AG04450 (cell line): Measurements from ENCODE around the gene CPNE8. TPM values are rescaled to one million over a fixed set of nuclear protein-coding genes. Genes with fewer than 3 reads are reported as not detected.

ENCODE experiments used
- CTCF ChIA-PET: fragments of 300-600, 350-600 bp; formaldehyde crosslinking; extraction: SDS; loops from one replicate; lab custom pipeline; 2022; ENCODE audit warnings: antibody characterized with exemption, inconsistent platforms; lab: Charles Lee
- POLR2A ChIA-PET: fragments of 350-600 bp; formaldehyde crosslinking; extraction: SDS; loops from one replicate; lab custom pipeline; 2021; ENCODE audit warnings: antibody characterized with exemption, inconsistent platforms; lab: Yijun Ruan, JAX
- DNase-seq: peaks from one replicate; pipeline ENCODE4 v3.0.0-alpha.2; 2011; ENCODE audit warnings: low read depth, low spot score
- H3K27ac ChIP-seq: one replicate; pipeline ENCODE4 v1.5.1; 2012; ENCODE audit warnings: low read depth, low read length, control low read depth
- H3K27me3 ChIP-seq: one replicate; pipeline ENCODE4 v1.6.0; 2012; ENCODE audit warnings: low read length; ENCODE audit not compliant: control insufficient read depth, insufficient read depth
- H3K4me3 ChIP-seq: 2 replicates; pipeline ENCODE4 v1.5.1; 2011; ENCODE audit warnings: mild to moderate bottlenecking, low read depth, low read length, control low read depth
- H3K9me3 ChIP-seq: 2 replicates; pipeline ENCODE4 v1.5.1; 2012; ENCODE audit warnings: low read length; ENCODE audit not compliant: control insufficient read depth, insufficient read depth
- CTCF ChIP-seq: IDR thresholded peaks from 2 replicates; pipeline ENCODE4 v1.5.1; 2011; ENCODE audit warnings: low read depth, low read length, control low read depth, inconsistent platforms
- polyA plus RNA-seq: library from polyadenylated mRNA; depleted of rRNA; stranded (reverse); fragments of >200 nt; gene quantifications from 2 replicates; pipeline ENCODE4 v1.2.3, GENCODE V29; 2011

CPNE8 gene
- polyA plus RNA-seq, 1 experiment = 0.02 TPM

GRCh38 chr12:38872156-38872555 is 33.2 kb downstream of the CPNE8 start:
- ChIA-PET CTCF (no interaction called here), POLR2A (no interaction called here)
- DNase-seq = no peak
- Histone ChIP-seq H3K27ac (no peak overlapping the region), H3K27me3 (no peaks in the 10 kb centered on the region), H3K4me3 (no peak overlapping the region), H3K9me3 (no peaks in the 10 kb centered on the region)
- no peak for TF ChIP-seq CTCF

DNA sequence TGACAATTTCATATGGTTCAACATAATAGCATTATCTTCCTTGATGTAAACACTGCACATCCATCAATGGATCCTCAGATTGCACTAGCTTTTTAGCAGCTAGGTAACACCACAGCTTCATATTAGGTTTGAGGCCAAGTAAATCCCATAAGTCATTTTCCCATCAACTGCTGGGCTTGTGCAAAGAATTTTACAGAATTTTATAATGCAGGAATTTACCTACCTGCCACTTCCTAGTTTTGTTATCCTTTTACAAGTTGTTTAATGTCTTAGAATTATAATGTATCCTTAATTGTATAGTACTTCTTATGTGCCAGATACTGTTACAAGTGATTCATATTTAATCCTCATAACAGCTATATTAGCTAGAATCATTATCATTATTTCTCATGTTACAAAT is 36.4 kb downstream of the CPNE8 start:
- CTCF ChIA-PET = no interaction called here
- Histone ChIP-seq H3K27me3 (no peaks in the 10 kb centered on the region), H3K9me3 (no peaks in the 10 kb centered on the region), H3K4me3 (no peak overlapping the region), H3K27ac (no peak overlapping the region)
- POLR2A ChIA-PET = no interaction called here
- no peak for DNase-seq
- no peak for TF ChIP-seq CTCF

GRCh38 chr12:38850461-38850860 is 54.9 kb downstream of the CPNE8 start:
- ChIA-PET CTCF (no interaction called here), POLR2A (no interaction called here)
- no peak for DNase-seq
- H3K27me3 ChIP-seq = no peaks in the 10 kb centered on the region
- H3K27ac ChIP-seq = no peak overlapping the region
- H3K9me3 ChIP-seq = peaks cover 4% of the 10 kb centered on the region; the same call in 1 of the 2 replicates
- H3K4me3 ChIP-seq = no peak overlapping the region
- no peak for TF ChIP-seq CTCF

GRCh38 chr12:38847247-38847646 is 58.1 kb downstream of the CPNE8 start:
- DNase-seq = no peak
- Histone ChIP-seq H3K4me3 (no peak overlapping the region), H3K27me3 (no peaks in the 10 kb centered on the region), H3K27ac (no peak overlapping the region), H3K9me3 (peaks cover 6% of the 10 kb centered on the region; the same call in 1 of the 2 replicates)
- POLR2A ChIA-PET = no interaction called here
- TF ChIP-seq CTCF = no peak
- CTCF ChIA-PET = no interaction called here

GRCh38 chr12:38844267-38844666 is 61.1 kb downstream of the CPNE8 start:
- H3K27me3 ChIP-seq = no peaks in the 10 kb centered on the region
- H3K4me3 ChIP-seq = no peak overlapping the region
- H3K27ac ChIP-seq = no peak overlapping the region
- CTCF ChIA-PET = no interaction called here
- peaks cover 2% of the 10 kb centered on the region; the same call in 1 of the 2 replicates for H3K9me3 ChIP-seq
- no peak for TF ChIP-seq CTCF
- POLR2A ChIA-PET = no interaction called here
- no peak for DNase-seq
